K562 (cell line): ENCODE data around the gene POLR2L. TPM values are rescaled to one million over a fixed set of nuclear protein-coding genes. Genes with fewer than 3 reads are reported as not detected.

Experiments
- ATAC-seq: fragments of 200-7000 bp; cut with Tn5 transposase; 3 replicates; pipeline ENCODE4 v1.9.1; 2020; ENCODE audit warnings: moderate library complexity
- BruUV-seq: library from RNA; stranded (reverse); fragments of 400-500 nt; replicated peaks from 2 replicates; lab custom pipeline; 2021; lab: Mats Ljungman, UMichigan
- CTCF ChIA-PET: fragments of 300-600 bp; formaldehyde crosslinking; extraction: SDS; loops from one replicate; lab custom pipeline; 2021; ENCODE audit warnings: low intra/inter-chr PET ratio; lab: Yijun Ruan, JAX
- POLR2A ChIA-PET: fragments of 300-600, 350-650 bp; sonication (Branson Sonifier 250); formaldehyde crosslinking; extraction: SDS; loops from one replicate; lab custom pipeline; 2021; ENCODE audit warnings: antibody characterized with exemption, inconsistent platforms; lab: Yijun Ruan, JAX
- DNase-seq, 4 experiments: peaks; one replicate each; pipeline versions ENCODE4 v3.0.0 to v3.0.0-alpha.2; 2011 to 2018; ENCODE audit warnings: low spot score in 3 of 4, mixed read lengths in 3 of 4; ENCODE audit errors: extremely low read depth in 1 of 4
- FAIRE-seq: peaks from 2 replicates; lab custom pipeline; 2011; peaks lifted over from hg19 to GRCh38; lab: Jason Lieb, UNC
- H2AFZ ChIP-seq: 2 replicates; pipeline ENCODE4 v1.6.0; 2011; ENCODE audit warnings: low read depth, low read length, control low read depth, inconsistent platforms
- H3K27ac ChIP-seq: fragments of 200-600 bp; 3 replicates; pipeline ENCODE4 v1.8.0; 2011; ENCODE audit warnings: low read depth, mild to moderate bottlenecking, control low read depth, inconsistent platforms, low read length, moderate library complexity, mixed read lengths; ENCODE audit errors: extremely low read depth
- H3K27me3 ChIP-seq, 2 experiments: fragments of 300-600 bp in 1 of 2; 2 replicates in 1 of 2; 3 replicates in 1 of 2; pipeline versions ENCODE4 v1.6.0 to v1.8.0; 2011; ENCODE audit warnings: inconsistent platforms in 2 of 2, low read length in 2 of 2, mild to moderate bottlenecking in 1 of 2, mixed read lengths in 1 of 2, moderate library complexity in 1 of 2; ENCODE audit not compliant: control insufficient read depth in 2 of 2, insufficient read depth in 2 of 2
- H3K36me3 ChIP-seq: fragments of 300-600 bp; 3 replicates; pipeline ENCODE4 v1.8.0; 2011; ENCODE audit warnings: mild to moderate bottlenecking, low read length, inconsistent platforms; ENCODE audit not compliant: control insufficient read depth, insufficient read depth
- H3K4me1 ChIP-seq, 2 experiments: fragments of 200-600 bp in 1 of 2; replicated peaks in 1 of 2; 2 replicates in 1 of 2; 3 replicates in 1 of 2; pipeline versions ENCODE4 v1.5.1 to v1.8.0; 2011; ENCODE audit warnings: inconsistent platforms in 2 of 2, low read length in 2 of 2, mild to moderate bottlenecking in 1 of 2, mixed read lengths in 1 of 2, moderate library complexity in 1 of 2; ENCODE audit not compliant: control insufficient read depth in 2 of 2, insufficient read depth in 2 of 2
- H3K4me2 ChIP-seq: 2 replicates; pipeline ENCODE4 v1.6.1; 2011; ENCODE audit warnings: low read length, control low read depth, inconsistent platforms, mixed read lengths; ENCODE audit not compliant: insufficient read depth
- H3K4me3 ChIP-seq: fragments of 200-600 bp; sonication (generic), shearing (Covaris generic); 2 replicates; pipeline ENCODE4 v1.5.1; 2016; ENCODE audit warnings: control low read depth, inconsistent platforms
- H3K79me2 ChIP-seq: fragments of 200-600 bp; 3 replicates; pipeline ENCODE4 v1.8.0; 2011; ENCODE audit warnings: low read length, inconsistent platforms; ENCODE audit not compliant: control insufficient read depth, insufficient read depth
- H3K9ac ChIP-seq, 2 experiments: 2 replicates each; pipeline versions ENCODE4 v1.6.0 to v1.6.1; 2011; ENCODE audit warnings: low read depth in 2 of 2, low read length in 2 of 2, control low read depth in 1 of 2, inconsistent platforms in 1 of 2, mild to moderate bottlenecking in 1 of 2, mixed read lengths in 1 of 2; ENCODE audit not compliant: insufficient read depth in 1 of 2
- H3K9me1 ChIP-seq: one replicate; pipeline ENCODE4 v1.6.0; 2011; ENCODE audit warnings: inconsistent platforms, mild to moderate bottlenecking, low read length, moderate library complexity; ENCODE audit not compliant: control insufficient read depth, insufficient read depth
- H3K9me3 ChIP-seq: replicated peaks from 2 replicates; pipeline ENCODE4 v1.5.1; 2011; ENCODE audit warnings: low read depth, low read length, inconsistent platforms; ENCODE audit not compliant: control insufficient read depth, insufficient read depth
- H4K20me1 ChIP-seq: replicated peaks from 2 replicates; pipeline ENCODE4 v1.6.1; 2011; ENCODE audit warnings: low read length, inconsistent platforms, mixed read lengths; ENCODE audit not compliant: control insufficient read depth, insufficient read depth
- ETS1 ChIP-seq: conservative IDR thresholded peaks from 2 replicates; pipeline ENCODE4 v1.6.1; 2011; ENCODE audit warnings: low read depth, mild to moderate bottlenecking, low read length; ENCODE audit not compliant: control insufficient read depth
- NR3C1 ChIP-seq: sonication (generic); formaldehyde crosslinking; IDR thresholded peaks from 2 replicates; pipeline ENCODE4 v1.8.1; 2022; ENCODE audit warnings: missing genetic modification reagents
- POLR2G ChIP-seq: fragments of 200-400 bp; formaldehyde crosslinking; IDR thresholded peaks from 2 replicates; pipeline ENCODE4 v1.6.1; 2017; ENCODE audit warnings: low read depth, mild to moderate bottlenecking, antibody characterized with exemption, low read length, moderate library complexity
- RBFOX2 ChIP-seq: fragments of 200-400 bp; formaldehyde crosslinking; IDR thresholded peaks from 2 replicates; pipeline ENCODE4 v1.6.1; 2017; ENCODE audit warnings: low read depth, mild to moderate bottlenecking, low read length, moderate library complexity
- RERE ChIP-seq: sonication (generic); formaldehyde crosslinking; IDR thresholded peaks from 2 replicates; pipeline ENCODE4 v1.8.0; 2023; ENCODE audit warnings: missing genetic modification reagents, mild to moderate bottlenecking, borderline replicate concordance
- ZNF12 ChIP-seq: sonication (generic); formaldehyde crosslinking; IDR thresholded peaks from 2 replicates; pipeline ENCODE4 v1.4.0; 2020; ENCODE audit warnings: mild to moderate bottlenecking, missing genetic modification reagents
- ZNF280A ChIP-seq: fragments of 450-650 bp; IDR thresholded peaks from 2 replicates; pipeline ENCODE4 v1.6.1; 2018; ENCODE audit warnings: mild to moderate bottlenecking, low read depth; ENCODE audit not compliant: partially characterized antibody
- ZNF668 ChIP-seq: fragments of 250-450 bp; sonication (Bioruptor Pico); IDR thresholded peaks from 2 replicates; pipeline ENCODE4 v1.8.0; 2022; ENCODE audit warnings: mild to moderate bottlenecking, inconsistent platforms
- WGBS: fragments of 100-300 bp; shearing (Covaris generic); methylation state at CpG from one replicate; pipeline ENCODE4 v1.1.6; 2016; ENCODE audit warnings: low coverage, mixed read lengths; ENCODE audit not compliant: insufficient coverage; ENCODE audit errors: missing lambda C conversion rate; 5-methylcytosine and 5-hydroxymethylcytosine counted together
- in situ Hi-C: fragments of 300-500 bp; cut with MboI; formaldehyde crosslinking; loops from 4 replicates; pipeline ENCODE4 v1.15.0; 2018; ENCODE audit warnings: inconsistent platforms, mixed read lengths
- intact Hi-C: fragments of 100-400 bp; cut with micrococcal nuclease; formaldehyde crosslinking; loops from 2 replicates; pipeline ENCODE4 v1.14.2; 2022
- polyA plus RNA-seq, 8 experiments: library from polyadenylated mRNA; depleted of rRNA in 4 of 8; stranded (reverse) in 5 of 8; unstranded in 3 of 8; fragments of >200 nt; fragmentation: Nextera tagmentation in 2 of 8; fragmentation: Illumina TruSeq in 1 of 8; extraction: Ambion mirVana in 2 of 8; extraction: Trizol in 1 of 8; gene quantifications; 2 replicates each; pipeline versions ENCODE4 v1.2.1 to v1.2.3, GENCODE V29; 2011 to 2014; ENCODE audit warnings: inconsistent platforms in 1 of 8, missing spikeins in 1 of 8
- total RNA-seq, 7 experiments: library from RNA; depleted of rRNA in 6 of 7; stranded (reverse); fragments of >200 nt in 6 of 7; fragmentation: Illumina TruSeq in 2 of 7; extraction: Trizol in 2 of 7; gene quantifications; 2 replicates each; pipeline versions ENCODE4 v1.2.1 to v1.2.3, GENCODE V29; 2011 to 2021; ENCODE audit warnings: low replicate concordance in 1 of 7

The POLR2L gene
- total and polyA plus RNA-seq, 9 of the 15 experiments (the other 6 are each of a cell fraction or from before 2014, with no cell fraction given), result 38.3 to 688 (median 108) TPM

GRCh38 chr11:875203-875602, 32.9 kb upstream of the POLR2L start:
- no peak overlapping the region for H3K4me3 ChIP-seq
- no peak overlapping the region; the same call in 2 of the 3 replicates for H3K27ac ChIP-seq
- intact Hi-C loops, result no loop called here
- peaks cover 20% of the 10 kb centered on the region for H3K9me1 ChIP-seq
- ChIA-PET POLR2A (interaction anchor here (0.6 to 2.5 kb wide), 3 partner anchors 15 to 1327 kb away, joined by 3 to 13 read pairs (median 3); no protein-coding TSS in a partner anchor), CTCF (no interaction called here)
- no peak for DNase-seq
- H3K4me2 ChIP-seq, result no peak overlapping the region
- no peak for ATAC-seq
- H3K27me3 ChIP-seq, result no peaks in the 10 kb centered on the region
- peaks cover 25% of the 10 kb centered on the region for H4K20me1 ChIP-seq
- no peaks in the 10 kb centered on the region for H3K9me3 ChIP-seq
- BruUV-seq, result no TSS peak
- H3K36me3 ChIP-seq, result peaks cover 55% of the 10 kb centered on the region
- H3K9ac ChIP-seq, result peak overlapping the region in 1 of 2 experiments; percentile 74; a peak in 2 of 4 replicates
- no peaks in the 10 kb centered on the region for H3K79me2 ChIP-seq
- WGBS, result 89% methylated on average over 15 of the region's 16 CpGs
- peaks cover 29 to 69% of the 10 kb centered on the region in 2 experiments; a peak in 4 of 5 replicates for H3K4me1 ChIP-seq
- no peak overlapping the region for H2AFZ ChIP-seq
- in situ Hi-C loops, result no loop called here
- TF ChIP-seq ZNF280A, result no peak
- TF ChIP-seq ETS1, result 0 out of 2 replicates have a peak, but pooled peaks have one; percentile 15
- 0 out of 2 replicates have a peak, but pooled peaks have one; percentile 35 for TF ChIP-seq NR3C1
- TF ChIP-seq RBFOX2, result 0 out of 2 replicates have a peak, but pooled peaks have one; percentile 22
- no peak for TF ChIP-seq ZNF12 (CRISPR knock-in tag)
- peak; percentile 61 for TF ChIP-seq POLR2G
- no peak for TF ChIP-seq ZNF668 (CRISPR knock-in tag)
- no peak for TF ChIP-seq RERE (CRISPR knock-in tag)
- FAIRE-seq, result no peak
